ENCODE measurements around the gene MRPS35. TPM values are rescaled to one million over a fixed set of nuclear protein-coding genes. Genes with fewer than 3 reads are reported as not detected.

MRPS35 gene
- total RNA-seq, 1 donor from 2014 or later = 31.0 TPM

GRCh38 chr12:27780612-27781408, 70.2 kb downstream of the MRPS35 start:
- Mint-ChIP-seq H3K27me3 (ENCODE audit: unreplicated experiment) (no peaks in the 10 kb centered on the region), H3K4me1 (ENCODE audit: unreplicated experiment) (peaks cover 42% of the 10 kb centered on the region), H3K27ac (ENCODE audit: unreplicated experiment) (peak overlapping the region; percentile 67), H3K36me3 (ENCODE audit: unreplicated experiment) (peaks cover 5% of the 10 kb centered on the region), H3K9me3 (ENCODE audit: unreplicated experiment) (no peaks in the 10 kb centered on the region), H3K4me3 (ENCODE audit: unreplicated experiment) (peak overlapping the region; percentile 74)
- no peak for DNase-seq (ENCODE audit: extremely low spot score, unreplicated experiment)
- no peak for TF ChIP-seq CTCF (IDR thresholded peaks at IDR 0.05)

GRCh38 chr12:27781680-27782079, 71.0 kb downstream of the MRPS35 start:
- Mint-ChIP-seq H3K27me3 (ENCODE audit: unreplicated experiment) (no peaks in the 10 kb centered on the region), H3K36me3 (ENCODE audit: unreplicated experiment) (peaks cover 5% of the 10 kb centered on the region), H3K9me3 (ENCODE audit: unreplicated experiment) (no peaks in the 10 kb centered on the region), H3K4me1 (ENCODE audit: unreplicated experiment) (peaks cover 49% of the 10 kb centered on the region), H3K27ac (ENCODE audit: unreplicated experiment) (peak overlapping the region; percentile 67), H3K4me3 (ENCODE audit: unreplicated experiment) (peak overlapping the region; percentile 74)
- no peak for DNase-seq (ENCODE audit: extremely low spot score, unreplicated experiment)
- no peak for TF ChIP-seq CTCF (IDR thresholded peaks at IDR 0.05)

- Mint-ChIP-seq H3K27me3 (ENCODE audit: unreplicated experiment) (no peaks in the 10 kb centered on the region), H3K9me3 (ENCODE audit: unreplicated experiment) (no peaks in the 10 kb centered on the region), H3K4me3 (ENCODE audit: unreplicated experiment) (no peak overlapping the region), H3K36me3 (ENCODE audit: unreplicated experiment) (peaks cover 5% of the 10 kb centered on the region), H3K27ac (ENCODE audit: unreplicated experiment) (peak overlapping the region; percentile 67), H3K4me1 (ENCODE audit: unreplicated experiment) (peaks cover 49% of the 10 kb centered on the region)
- no peak for DNase-seq (ENCODE audit: extremely low spot score, unreplicated experiment)
- no peak for TF ChIP-seq CTCF (IDR thresholded peaks at IDR 0.05)
These were observed 71.8 kb downstream of the MRPS35 start for GRCh38 chr12:27782481-27782880.

- peak overlapping the region; percentile 50 for H3K27ac Mint-ChIP-seq (ENCODE audit: unreplicated experiment)
These were observed 75.4 kb downstream of the MRPS35 start for GRCh38 chr12:27785882-27786570.

More at GRCh38 chr12:27785882-27786570, 75.4 kb downstream of the MRPS35 start:
- no peak overlapping the region for H3K4me3 Mint-ChIP-seq (ENCODE audit: unreplicated experiment)
- peaks cover 11% of the 10 kb centered on the region for H3K36me3 Mint-ChIP-seq (ENCODE audit: unreplicated experiment)
- H3K4me1 Mint-ChIP-seq (ENCODE audit: unreplicated experiment) = peaks cover 40% of the 10 kb centered on the region
- TF ChIP-seq CTCF (IDR thresholded peaks at IDR 0.05) = no peak
- H3K9me3 Mint-ChIP-seq (ENCODE audit: unreplicated experiment) = no peaks in the 10 kb centered on the region
- no peak for DNase-seq (ENCODE audit: extremely low spot score, unreplicated experiment)
- no peaks in the 10 kb centered on the region for H3K27me3 Mint-ChIP-seq (ENCODE audit: unreplicated experiment)

All from osteocyte (in vitro differentiated cells).